Ammon's horn (tissue), 1 donor: ENCODE results near the gene COL25A1.
"Not testable (repeated sequence)": the region's sequence is repeated elsewhere in the genome, so short reads cannot be mapped to it uniquely, and the experiment has no call there.

Source experiments
- DNase-seq: peaks from one replicate; pipeline ENCODE4 v3.0.0-alpha.2; 2016; ENCODE audit warnings: low spot score

Gene COL25A1

GRCh38 chr4:109051054-109051453 is 251.4 kb downstream of the COL25A1 start:
- no peak for DNase-seq

DNA sequence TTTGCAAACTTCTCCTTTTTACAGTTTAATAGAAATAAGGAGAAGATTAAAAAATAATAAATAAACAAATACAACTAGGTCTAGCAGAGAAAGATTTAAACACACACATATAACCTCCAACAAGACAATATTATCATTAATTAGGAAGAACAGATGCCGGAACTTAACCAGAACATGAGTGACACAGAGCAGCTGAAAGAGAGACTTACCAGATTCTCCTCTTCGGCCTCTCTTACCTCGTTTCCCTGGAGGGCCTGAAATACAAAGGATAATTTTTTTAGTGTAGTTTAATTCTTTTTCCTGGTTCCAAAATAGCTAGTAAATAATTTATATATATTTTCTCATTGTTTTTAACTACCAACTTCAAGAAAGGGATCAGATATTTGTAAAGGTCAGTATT is 252.5 kb downstream of the COL25A1 start:
- DNase-seq: no peak

DNA sequence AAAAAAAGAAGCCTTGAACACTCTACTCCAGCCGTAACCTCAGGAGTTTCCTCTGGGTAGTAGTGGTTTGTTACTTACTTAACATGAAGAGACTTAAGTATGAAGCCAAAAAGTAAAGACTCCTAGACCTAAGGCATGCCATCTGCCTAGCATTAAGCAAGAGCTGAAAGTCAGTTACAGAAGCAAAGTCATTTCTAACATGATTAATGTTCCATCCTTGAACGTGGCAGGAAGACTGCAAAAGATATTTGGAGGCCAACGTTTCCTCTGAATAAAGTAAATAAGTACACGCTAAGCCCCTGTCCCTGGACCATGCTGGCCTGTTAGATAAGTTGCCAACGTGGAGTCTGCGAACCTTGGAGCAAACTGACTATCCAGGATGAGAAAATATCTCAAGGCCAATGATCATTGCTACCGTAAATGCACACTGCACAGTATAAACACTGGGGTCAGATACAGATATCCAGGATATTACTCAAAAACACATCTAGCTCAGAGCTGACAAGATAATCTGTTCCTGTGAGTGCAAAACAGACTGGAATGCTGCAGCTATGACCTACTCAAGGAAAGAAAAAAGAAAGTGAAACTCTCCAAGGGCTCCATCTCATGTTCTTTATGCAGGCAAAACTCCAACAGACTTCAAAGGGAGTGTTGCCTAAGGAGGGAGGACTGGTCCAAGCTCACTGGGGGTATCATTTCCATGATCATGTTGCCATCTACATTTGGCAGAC is 255.8 kb downstream of the COL25A1 start:
- DNase-seq: no peak

DNA sequence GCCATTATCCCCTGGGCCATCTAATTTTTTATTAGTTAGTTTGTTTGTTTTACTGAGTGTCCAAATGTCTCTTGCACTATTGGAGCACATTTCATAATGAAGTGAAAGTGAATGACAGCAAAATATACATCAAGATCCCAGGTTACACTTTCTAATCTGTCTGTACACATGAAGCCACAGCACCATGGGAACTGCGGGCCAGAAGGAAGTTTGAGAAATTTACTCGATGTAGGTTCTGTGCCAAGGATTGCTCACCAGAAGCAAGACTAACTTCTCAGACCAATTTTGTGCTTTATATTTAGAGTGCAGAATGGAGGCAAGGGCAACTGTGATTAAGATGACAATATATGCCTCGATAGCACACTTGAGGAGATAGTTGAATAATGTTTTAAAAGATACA is 258.0 kb downstream of the COL25A1 start:
- DNase-seq: no peak

- DNase-seq: no peak
These were observed 259.2 kb downstream of the COL25A1 start for GRCh38 chr4:109043286-109043685.

GRCh38 chr4:109041463-109042360 is 260.7 kb downstream of the COL25A1 start:
- no peak for DNase-seq

GRCh38 chr4:109040441-109040840 is 262.0 kb downstream of the COL25A1 start:
- DNase-seq: no peak

- DNase-seq: no peak
These were observed 265.4 kb downstream of the COL25A1 start for GRCh38 chr4:109037026-109037425.

- no peak for DNase-seq
These were observed 268.5 kb downstream of the COL25A1 start for GRCh38 chr4:109033993-109034392.

DNA sequence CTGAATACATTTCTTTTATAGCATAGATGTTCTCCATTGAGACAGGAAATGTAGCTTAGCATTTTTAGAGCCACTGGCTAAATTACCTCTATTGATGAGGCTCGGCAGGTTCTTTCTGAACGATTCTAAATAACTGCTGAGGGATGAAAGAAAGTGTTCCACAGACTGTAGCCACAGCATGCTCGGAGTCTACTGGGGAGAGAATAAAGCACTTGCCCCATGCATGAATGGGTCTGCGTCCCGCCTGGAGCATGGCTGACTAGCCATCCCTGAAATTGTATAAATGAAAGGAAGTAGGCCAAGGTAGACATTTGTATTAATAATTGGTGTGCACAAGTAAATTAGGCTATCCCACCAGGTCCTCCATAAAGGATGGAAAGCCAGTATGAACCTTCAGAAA is 269.8 kb downstream of the COL25A1 start:
- no peak for DNase-seq

DNA sequence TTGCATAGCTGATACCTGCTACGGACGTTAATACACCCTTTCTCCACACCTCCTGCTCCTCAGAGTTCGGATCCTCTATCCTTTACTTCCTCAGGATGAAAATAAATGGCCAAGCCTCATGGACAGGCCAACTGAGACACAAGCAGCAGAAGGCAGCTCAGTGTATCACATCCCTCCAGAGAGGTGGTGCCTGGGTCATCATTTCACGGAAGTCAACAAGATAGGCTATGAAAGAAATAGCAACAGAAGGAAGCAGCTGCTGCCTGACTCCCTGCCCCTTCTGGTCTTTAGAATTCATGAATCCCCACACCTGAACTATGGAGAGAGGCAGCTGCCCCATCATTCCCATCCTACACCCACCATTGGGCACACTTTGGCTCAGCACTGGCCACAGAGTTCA is 272.5 kb downstream of the COL25A1 start:
- DNase-seq: no peak

DNA sequence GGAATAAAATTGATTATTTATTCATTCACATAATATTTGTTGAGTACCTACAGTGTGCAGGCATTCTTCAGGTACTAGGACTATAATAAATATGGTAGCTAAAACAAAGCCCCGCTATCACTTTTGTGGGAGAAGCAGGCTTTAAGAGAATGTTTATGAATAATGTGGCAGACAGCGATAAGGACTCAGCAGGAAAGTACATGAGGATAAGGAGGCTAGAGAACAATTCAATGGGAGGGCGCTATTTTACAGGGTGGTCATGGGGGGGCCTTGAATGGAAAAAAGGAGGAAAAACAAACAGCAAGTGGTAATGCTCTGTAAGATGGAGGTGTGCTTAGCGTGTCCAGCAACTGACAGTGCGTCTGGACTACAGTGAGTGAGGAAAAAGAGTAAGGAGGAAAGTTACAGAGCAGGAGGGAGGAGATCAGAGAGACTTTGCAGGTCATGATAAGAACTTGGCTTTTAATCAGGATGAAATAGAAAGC is 275.4 kb downstream of the COL25A1 start:
- DNase-seq: no peak

GRCh38 chr4:109026588-109026987 is 275.9 kb downstream of the COL25A1 start:
- no peak for DNase-seq

GRCh38 chr4:109025471-109026076 is 276.9 kb downstream of the COL25A1 start:
- no peak for DNase-seq

- DNase-seq: no peak
These were observed 279.5 kb downstream of the COL25A1 start for GRCh38 chr4:109022961-109023360.

DNA sequence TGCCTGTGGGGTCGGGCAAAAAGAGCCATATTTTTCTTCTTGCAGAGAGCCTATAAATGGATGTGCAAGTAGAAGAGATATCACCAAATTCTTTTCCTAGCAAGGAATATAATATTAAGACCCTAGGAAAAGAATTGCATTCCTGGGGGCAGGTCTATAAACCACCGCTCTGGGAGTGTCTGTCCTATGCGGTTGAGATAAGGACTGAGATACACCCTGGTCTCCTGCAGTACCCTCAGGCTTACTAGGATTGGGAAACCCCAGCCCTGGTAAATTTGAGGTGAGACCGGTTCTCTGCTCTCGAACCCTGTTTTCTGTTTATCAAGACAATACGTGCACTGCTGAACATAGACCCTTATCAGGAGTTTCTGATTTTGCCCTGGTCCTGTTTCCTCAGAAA is 280.8 kb downstream of the COL25A1 start:
- DNase-seq: not testable (repeated sequence)

DNA sequence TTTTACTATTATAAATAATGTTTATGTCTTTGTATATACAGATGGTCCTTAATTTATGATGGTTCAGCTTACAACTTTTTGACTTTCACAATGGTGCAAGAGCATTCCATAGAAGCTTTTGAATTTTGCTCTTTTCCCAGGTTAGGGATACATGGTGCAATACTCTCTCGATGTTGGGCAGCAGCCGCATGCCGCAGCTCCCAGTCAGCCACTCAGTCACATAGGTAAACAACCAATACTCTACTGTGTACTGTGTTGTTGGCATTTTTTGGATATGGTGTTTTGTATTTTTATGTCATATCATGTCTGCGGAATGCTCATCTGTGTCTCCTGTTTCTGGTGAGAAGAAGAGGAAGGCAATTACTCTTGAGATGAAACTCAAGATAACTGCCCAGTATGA is 281.6 kb downstream of the COL25A1 start:
- DNase-seq: no peak

- DNase-seq: no peak
These were observed 286.3 kb downstream of the COL25A1 start for GRCh38 chr4:109016200-109016599.

DNA sequence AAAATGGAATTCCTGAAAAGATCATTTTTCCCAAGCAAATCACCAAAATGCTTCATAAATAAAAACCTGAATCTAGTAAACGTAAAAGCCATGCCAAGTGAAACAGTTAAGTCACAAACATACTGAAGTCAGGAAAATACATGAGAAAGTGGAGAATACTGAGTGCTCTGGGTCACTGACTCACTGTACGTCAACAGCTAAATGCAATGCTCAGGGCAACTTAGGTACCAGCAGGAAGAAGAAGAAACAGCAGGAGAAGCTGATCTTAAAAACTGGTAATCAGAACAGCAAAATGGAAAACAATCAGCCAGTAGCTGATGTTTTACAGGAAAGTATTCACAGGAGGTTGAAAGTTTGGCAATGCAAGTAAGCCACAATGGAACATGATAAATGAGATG is 287.0 kb downstream of the COL25A1 start:
- no peak for DNase-seq

DNA sequence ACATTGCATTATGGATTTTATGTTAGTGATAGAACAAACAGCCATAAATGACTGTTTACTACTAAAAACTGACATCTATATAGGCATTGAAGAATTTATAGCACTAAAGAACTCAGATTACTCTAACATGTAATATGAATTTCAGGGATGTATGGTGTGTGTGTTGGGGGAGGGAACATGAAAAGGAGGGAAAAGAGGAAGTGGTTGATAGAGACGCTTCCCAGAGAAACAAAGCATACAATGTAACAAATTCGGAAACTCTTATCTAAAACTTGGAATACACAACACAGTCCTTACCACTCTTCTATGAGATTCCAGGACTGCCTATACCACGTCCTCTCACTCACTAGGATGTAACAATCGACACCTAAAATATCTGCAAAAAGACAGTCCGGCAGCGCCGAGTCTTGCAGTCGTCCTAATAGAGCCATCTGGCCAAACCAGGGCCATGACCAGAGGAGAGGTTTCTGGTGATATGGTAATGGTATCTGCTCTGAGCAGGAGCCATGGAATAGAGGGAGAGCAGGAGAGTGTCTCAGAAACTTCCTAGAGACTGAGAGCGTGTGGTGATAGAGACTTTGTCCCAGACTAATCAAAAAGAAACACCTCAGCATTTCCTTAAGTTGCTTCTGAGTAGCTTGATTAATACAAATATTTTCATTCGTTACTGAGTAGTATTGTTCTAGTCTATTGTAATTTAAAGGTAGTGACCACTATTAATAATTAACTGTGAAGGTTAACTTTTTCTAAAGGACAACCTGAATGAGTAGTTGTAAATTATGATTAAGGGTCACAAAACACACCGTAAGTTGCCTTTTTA is 287.7 kb downstream of the COL25A1 start:
- no peak for DNase-seq

DNA sequence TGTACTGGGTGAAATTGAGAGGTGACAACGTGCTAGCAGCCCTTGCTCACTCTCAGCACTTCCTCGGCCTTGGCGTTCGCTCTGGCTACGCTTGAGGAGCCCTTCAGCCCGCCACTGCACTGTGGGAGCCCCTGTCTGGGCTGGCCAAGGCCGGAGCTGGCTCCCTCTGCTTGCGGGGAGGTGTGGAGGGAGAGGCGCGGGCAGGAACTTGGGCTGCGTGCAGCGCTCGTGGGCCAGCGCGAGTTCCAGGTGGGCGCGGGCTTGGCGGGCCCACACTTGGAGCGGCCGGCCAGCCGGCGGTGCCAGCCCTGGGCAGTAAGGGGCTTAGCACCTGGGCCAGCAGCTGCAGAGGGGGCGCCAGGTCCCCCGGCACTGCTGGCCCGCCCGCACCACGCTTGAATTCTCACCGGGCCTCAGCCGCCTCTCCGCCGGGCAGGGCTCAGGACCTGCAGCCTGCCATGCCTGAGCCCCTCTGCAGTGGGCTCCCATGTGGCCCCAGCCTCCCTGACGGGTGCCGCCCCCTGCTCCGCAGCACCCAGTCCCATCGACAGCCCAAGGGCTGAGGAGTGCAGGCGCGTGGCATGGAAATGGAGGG is 290.1 kb downstream of the COL25A1 start:
- no peak for DNase-seq
